Activated naive CD4-positive, alpha-beta T cell treated with Interleukin-2 at 50 U/mL for 16 hours (primary cell): ENCODE data around the gene LRCH4.

Source experiments
- DNase-seq: peaks from one replicate; pipeline ENCODE4 v3.0.0-alpha.2; 2020

The LRCH4 gene

GRCh38 chr7:100582041-100582579 is 3.8 kb downstream of the LRCH4 start:
- DNase-seq = no peak

- no peak for DNase-seq
Observed at GRCh38 chr7:100580466-100581283, 5.3 kb downstream of the LRCH4 start.

- no peak for DNase-seq
Observed at GRCh38 chr7:100578246-100579183, 7.4 kb downstream of the LRCH4 start.

- DNase-seq = no peak
Observed at GRCh38 chr7:100577507-100577906, 8.4 kb downstream of the LRCH4 start.

GRCh38 chr7:100577103-100577502 is 8.8 kb downstream of the LRCH4 start:
- no peak for DNase-seq

GRCh38 chr7:100576384-100576993 is 9.4 kb downstream of the LRCH4 start:
- DNase-seq = no peak

GRCh38 chr7:100575746-100576383 is 10.1 kb downstream of the LRCH4 start:
- no peak for DNase-seq

- DNase-seq = no peak
Observed at GRCh38 chr7:100575206-100575631, 10.7 kb downstream of the LRCH4 start.

- DNase-seq = no peak
Observed at GRCh38 chr7:100574362-100575205, 11.3 kb downstream of the LRCH4 start.

- no peak for DNase-seq
Observed at GRCh38 chr7:100573691-100574361, 12.1 kb downstream of the LRCH4 start, which contains the start of gene SAP25. Gene SAP25, minus strand, starts transcription at chr7:100573900. Its CDS starts 158 bp downstream, at chr7:100573742.

- DNase-seq = no peak
Observed at GRCh38 chr7:100572949-100573675, 12.8 kb downstream of the LRCH4 start.

GRCh38 chr7:100572281-100572948 is 13.5 kb downstream of the LRCH4 start:
- DNase-seq = no peak

- DNase-seq = no peak
Observed at GRCh38 chr7:100571829-100572116, 14.2 kb downstream of the LRCH4 start.

- no peak for DNase-seq
Observed at GRCh38 chr7:100570954-100571828, 14.7 kb downstream of the LRCH4 start.

GRCh38 chr7:100568896-100569844 is 16.8 kb downstream of the LRCH4 start:
- peak; percentile 58 for DNase-seq

GRCh38 chr7:100568176-100568895 is 17.6 kb downstream of the LRCH4 start:
- no peak for DNase-seq

- no peak for DNase-seq
Observed at GRCh38 chr7:100567751-100568175, 18.2 kb downstream of the LRCH4 start.
